ENCODE results near the gene LHX1.

GRCh38 chr17:36934144-36934691, 3.1 kb upstream of the LHX1 start:
- TF ChIP-seq POLR2A (IDR thresholded peaks at IDR 0.05) (no peak), CTCF (IDR thresholded peaks at IDR 0.05 in 8 of 11, conservative IDR thresholded peaks at IDR 0.05 in 3 of 11) (no peak)
